Hypothalamus (tissue), 51 donors: ENCODE results near the gene MYPOP.
A peak's percentile ranks its signal among the peaks of the same experiment; 100 is the strongest.
"Not testable (repeated sequence)": the region's sequence is repeated elsewhere in the genome, so short reads cannot be mapped to it uniquely, and the experiment has no call there.

Experiments used
- DNase-seq, 51 donors: peaks; one replicate each; lab custom pipeline; 2025; lab: John Stamatoyannopoulos, UW

The MYPOP gene

DNA sequence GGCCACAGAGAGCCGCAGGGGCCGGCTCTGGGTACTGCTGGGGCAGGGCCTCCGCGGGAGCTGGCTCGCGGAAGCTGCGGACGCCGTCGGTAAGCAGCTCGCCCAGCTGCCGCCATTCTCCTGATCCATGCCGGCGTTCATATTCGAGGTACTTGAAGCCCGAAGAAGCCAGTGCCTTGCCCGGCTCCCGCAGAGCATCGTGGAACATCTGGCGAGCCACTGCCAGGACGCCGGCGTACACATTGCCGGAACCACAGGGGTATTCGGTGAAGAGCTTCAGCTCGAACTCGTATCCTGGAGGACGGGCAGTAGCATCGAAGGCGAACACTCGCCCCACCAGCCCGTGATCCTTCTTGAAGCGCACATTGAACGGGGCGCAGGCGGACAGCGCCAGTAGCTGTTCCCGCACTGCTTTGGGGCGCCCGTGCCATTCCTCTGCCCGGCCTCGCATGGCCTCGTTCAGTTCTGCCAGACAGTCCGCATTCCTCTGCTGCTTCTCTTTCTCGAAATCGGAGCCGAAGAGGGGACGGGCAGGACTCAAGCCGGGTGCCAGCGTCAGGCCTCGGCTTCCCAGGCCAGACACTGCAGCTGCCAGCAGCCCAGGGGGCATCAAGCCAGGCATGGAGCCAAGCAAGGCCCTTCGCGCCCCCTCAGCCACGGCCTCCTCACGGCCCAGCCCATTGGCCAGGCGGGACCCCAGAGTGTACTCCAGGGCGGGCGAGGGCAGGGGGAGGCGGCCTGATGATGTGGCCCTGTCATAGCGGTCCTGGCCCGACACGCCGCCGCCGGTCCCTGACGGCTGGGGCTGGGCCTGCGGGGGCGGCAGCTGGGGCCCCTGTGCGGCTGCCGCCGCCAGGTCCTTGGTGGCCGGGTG is 17.5 kb downstream of the MYPOP start:
- peak in 2 of 51 donors; percentile 2 to 22 for DNase-seq

GRCh38 chr19:45883881-45884681 is 18.3 kb downstream of the MYPOP start:
- no peak for DNase-seq

GRCh38 chr19:45883586-45883880 is 18.9 kb downstream of the MYPOP start:
- DNase-seq = no peak

- DNase-seq = peak in 36 of 51 donors; percentile 3 to 68 (median 30)
Measured at GRCh38 chr19:45882652-45883585, 19.5 kb downstream of the MYPOP start.

DNA sequence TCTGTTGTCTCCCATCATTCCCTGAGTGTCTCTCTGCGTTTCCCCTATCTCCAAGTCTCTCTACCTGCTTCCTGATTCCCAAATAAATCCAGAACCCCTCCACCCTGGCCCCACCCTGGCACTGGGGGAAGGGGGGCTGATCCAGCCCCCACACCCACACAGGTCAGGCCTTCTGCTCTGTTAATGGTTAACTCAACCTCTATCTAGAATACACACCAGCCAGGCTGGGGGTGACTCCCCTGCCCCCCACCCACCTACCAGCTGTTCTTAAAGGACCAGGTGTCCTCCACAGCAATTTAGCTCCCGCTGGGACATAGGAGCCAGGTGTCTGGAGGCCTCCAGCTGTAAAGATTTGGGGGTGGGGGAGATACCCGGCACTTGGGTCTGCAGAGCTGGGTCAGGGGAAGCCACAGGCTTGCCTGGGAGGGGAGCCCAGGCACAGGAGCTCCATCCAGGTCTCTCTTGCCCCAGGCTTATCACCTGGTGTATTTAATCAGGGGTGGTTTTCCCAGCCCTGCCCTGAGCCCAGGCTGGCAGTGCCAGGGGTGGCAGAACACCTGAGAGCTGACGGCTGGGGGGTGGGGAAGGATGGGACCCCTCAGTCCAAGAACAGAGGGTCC is 20.4 kb downstream of the MYPOP start:
- DNase-seq = no peak

- no peak for DNase-seq
Measured at GRCh38 chr19:45881082-45881908, 21.1 kb downstream of the MYPOP start.

GRCh38 chr19:45879971-45880370 is 22.4 kb downstream of the MYPOP start:
- no peak for DNase-seq

GRCh38 chr19:45879055-45879454 is 23.4 kb downstream of the MYPOP start:
- no peak for DNase-seq

GRCh38 chr19:45878043-45878794 is 24.2 kb downstream of the MYPOP start:
- no peak for DNase-seq

GRCh38 chr19:45876411-45877197 is 25.8 kb downstream of the MYPOP start:
- no peak for DNase-seq

DNA sequence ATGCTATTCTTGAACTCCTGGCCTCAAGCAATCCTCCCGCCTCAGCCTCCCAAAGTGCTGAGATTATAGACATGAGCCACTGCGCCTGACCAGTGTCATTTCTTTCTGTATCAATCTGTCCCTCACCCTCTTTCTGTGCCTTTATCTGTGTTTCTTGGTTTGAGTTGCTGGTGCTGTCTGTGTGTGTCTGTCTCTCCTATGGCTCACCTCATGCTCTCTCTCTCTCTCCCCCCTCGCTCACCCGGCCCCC is 26.3 kb downstream of the MYPOP start:
- DNase-seq = no peak

DNA sequence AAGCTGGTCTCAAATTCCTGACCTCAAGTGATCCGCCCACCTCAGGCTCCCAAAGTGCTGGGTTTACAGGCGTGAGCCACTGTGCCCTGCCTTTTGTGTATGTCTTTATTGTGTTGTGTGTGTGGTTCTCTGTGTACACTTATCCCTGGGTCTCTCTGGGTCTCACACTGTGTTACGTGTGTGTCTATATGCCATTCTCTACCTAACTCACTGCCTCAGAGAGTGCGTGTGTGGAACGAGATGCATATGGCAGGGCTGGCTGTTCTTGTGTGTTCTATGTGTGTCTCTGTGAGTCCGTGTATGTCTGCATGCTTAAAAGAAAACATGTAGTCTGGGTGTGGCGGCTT is 27.8 kb downstream of the MYPOP start:
- no peak for DNase-seq

GRCh38 chr19:45873219-45873772 is 29.1 kb downstream of the MYPOP start:
- no peak for DNase-seq

- DNase-seq = no peak
Measured at GRCh38 chr19:45872095-45872919, 30.1 kb downstream of the MYPOP start.

DNA sequence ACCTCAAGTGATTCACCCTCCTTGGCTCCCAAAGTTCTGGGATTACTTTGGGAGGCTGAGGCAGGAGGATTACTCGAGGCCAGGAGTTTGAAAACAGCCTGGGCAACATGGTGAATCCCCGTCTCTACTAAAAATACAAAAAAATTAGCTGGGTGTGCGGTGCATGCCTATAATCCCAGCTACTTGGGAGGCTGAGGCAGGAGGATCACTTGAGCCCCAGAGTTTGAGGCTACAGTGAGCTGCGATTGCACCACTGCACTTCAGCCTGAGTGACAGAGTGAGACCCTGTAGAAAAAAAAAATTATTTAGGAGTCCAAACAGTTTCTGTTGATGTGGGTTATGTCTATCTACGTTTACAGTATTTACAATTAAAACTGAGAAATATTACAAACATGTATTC is 31.6 kb downstream of the MYPOP start:
- no peak for DNase-seq

GRCh38 chr19:45867241-45867640 is 35.2 kb downstream of the MYPOP start:
- not testable (repeated sequence) for DNase-seq
